HG02798 (cell line): ENCODE results near the gene NAA38.
"Not testable (repeated sequence)": the region's sequence is repeated elsewhere in the genome, so short reads cannot be mapped to it uniquely, and the experiment has no call there.

Experiments used
- ATAC-seq: cut with Tn5 transposase; IDR thresholded peaks from one replicate; pipeline ENCODE4 v1.9.1; 2021; ENCODE audit warnings: mild to moderate bottlenecking; ENCODE audit not compliant: unreplicated experiment, poor library complexity

The NAA38 gene

DNA sequence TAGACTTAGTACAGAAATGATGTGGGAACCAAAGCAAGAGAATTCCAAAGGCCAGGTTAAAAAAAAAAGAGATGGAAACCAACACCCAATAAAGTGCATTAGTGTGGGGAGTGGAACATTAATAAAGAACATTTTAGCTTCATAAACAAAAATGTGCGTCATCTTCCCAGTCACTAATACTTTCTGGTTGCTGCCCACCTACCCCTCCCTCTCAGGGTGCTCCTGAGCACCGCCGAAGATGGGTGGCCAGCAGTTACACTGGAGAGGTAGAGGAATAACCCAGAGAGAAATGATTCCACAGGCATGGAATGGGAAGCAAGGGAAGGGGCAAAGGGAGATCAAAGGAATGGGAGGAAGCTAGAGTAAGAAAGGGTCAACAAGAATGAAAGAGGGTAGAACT lies 25.3 kb upstream of the NAA38 start:
- ATAC-seq: no peak

DNA sequence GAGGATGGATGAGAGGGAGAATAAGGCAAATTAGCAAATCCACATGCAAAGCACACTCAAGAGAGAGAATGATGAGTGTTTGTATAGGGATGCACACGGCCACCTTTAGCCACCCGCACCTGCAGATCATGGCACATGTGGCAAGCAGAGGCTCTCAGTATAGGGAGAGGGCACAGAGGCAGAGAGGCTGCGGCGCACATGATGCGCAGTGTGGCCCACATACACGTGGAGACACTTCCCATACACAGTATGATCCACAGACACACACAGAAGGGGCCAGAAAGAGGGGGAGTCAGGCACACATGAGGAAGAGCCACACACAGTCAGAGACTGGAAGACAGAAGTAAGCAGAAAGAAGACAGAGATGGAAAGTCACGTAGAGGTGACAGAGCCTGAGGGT lies 24.7 kb upstream of the NAA38 start:
- ATAC-seq: no peak

DNA sequence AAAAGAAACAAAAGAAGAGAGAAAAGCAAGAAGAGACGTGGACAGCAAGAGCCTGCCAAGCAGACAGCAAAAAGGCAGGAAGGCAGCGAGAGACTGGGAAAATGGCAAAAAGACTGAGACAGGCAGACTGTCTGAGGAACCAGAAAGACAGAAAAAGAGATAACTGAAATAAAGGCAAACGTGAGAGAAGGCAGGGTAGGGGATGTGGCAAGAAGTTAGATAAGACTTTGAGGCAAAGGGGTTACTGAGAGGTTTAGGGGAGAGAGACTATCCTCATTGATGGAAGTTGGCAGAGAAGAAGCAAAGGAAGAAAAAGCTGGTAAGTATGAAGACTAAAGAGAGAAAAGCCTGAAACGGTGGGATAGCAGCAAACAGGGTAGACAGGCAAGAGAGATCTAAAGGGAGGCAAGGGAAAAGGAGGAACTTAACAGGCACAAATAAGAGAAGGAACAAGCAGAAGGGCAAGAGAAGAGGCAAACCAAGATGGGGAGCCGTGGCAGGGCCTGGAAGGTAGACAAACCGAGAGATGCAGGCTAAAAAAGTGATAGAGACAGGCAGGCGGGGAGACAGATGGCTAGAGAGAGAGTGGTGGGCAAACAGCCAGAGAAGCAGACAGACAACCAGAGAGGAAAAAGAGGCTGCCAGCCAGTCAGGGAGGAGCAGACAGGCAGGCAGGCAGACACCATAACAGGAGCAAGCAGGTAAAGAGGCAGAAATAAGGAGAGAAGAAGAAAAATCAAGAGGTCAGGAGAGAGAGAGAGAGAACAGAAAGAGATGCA lies 24.1 kb upstream of the NAA38 start:
- no peak for ATAC-seq

DNA sequence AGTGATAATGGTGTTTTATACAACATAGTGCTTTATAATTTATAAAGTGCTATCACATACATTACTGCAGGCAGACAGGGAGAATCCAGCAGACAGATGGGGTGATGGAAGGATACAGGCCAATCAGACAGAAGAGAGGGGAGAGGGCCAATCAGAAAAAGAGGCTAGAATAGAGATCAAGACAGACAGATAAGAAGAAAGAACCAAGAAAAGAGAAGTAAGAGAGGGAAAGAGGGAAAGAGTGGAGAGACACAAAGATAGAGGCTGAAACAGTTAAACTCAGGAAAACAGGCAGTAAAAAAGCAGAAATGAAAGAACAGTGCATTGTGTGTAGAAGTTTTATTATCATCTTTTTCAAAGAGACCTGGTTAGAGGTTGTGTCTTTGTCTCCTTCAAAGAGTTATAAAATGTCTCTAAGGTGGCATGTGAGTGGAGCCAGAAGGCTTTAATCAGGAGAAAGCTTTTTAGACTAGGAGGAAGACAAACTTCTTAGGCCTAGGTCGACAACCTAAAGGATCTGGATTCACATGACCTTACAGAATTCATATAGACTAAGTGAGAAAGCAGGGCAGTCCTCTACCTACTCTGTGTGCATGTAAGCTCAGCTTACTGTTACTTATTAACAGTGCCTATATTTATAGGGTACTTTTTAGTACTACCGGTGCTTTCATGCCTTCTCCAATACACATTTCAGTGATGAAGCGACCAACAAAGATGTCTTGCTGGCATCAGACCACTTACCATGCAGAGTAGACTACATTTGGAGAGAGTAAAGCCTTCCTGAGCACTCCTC lies 22.9 kb upstream of the NAA38 start:
- ATAC-seq: no peak

- no peak for ATAC-seq
Measured at GRCh38 chr17:7878234-7878633, 20.9 kb upstream of the NAA38 start.

DNA sequence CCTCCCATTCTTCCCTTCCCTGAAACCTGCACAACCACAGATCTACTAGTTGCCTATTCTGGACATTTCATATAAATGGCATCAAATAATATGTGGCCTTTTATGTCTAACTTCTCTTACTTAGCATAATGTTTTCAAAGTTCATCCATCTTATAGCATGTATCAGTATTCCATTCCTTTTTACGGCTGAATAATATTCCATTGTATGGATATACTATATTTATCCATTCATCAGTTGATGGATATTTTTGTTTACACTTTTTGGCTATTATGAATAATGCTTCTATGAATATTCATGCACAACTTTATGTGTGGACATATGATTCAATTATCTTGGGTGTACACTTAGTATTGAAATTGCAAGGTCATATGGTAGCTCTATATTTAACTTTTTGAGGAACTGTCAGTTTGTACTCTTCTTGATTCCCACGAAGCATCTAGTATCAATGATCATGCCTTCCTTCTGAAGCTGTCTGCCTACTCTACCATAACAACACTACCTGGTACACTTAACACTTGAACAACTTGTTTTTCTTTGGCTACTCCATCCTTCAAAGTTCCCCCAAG lies 18.5 kb upstream of the NAA38 start:
- ATAC-seq: no peak

- no peak for ATAC-seq
Measured at GRCh38 chr17:7873051-7873450, 15.7 kb upstream of the NAA38 start.

DNA sequence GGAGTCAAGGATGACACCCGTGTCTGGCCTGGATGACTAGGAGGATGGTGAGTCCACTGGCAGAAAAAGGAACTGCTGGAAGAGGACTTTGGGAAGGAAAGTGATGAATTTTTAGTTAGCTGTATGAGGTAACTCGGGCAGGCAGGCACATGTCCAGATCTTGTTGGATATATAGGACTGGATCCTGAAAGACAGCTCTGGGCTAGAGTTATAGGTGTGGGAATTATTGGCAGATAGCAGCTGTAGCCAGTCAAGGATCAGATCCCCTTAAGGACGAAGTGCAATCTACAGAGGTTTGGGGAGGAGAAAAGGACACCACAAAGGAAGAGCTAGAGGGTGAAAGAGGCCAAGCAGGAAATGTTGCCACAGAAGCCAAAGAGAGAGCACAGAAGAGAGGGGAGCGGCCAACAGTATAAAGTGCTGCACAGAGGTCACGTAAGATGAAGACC lies 10.5 kb upstream of the NAA38 start:
- no peak for ATAC-seq

DNA sequence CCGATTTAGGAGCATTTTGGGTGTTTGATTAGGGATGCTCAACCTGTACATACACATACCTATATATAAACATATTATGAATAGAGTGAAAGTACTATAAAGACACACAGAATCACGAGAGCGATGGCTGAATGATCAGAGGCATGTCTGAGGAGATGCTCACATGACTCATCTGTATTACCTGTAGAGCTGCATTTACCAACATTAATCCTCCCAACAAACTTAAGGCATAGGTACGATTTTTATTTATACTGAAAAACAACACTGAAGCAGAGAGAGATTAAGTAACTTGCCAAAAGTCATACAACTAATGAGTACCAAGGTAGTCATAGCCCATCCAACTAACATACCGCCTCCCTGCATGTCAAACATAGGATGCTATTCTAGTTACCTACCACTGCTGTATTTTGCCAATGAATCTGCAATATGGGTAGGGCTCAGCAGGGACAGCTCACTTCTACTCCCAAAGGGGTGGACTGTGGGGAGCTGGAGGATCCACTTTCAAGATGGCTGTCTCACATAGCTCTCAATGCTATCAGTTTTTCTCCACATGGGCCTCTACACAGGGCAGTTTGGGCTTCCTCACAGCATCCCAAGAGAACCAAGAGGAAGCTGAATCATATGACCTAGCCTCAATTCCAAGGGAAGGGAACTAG lies 7.8 kb upstream of the NAA38 start:
- ATAC-seq: no peak

DNA sequence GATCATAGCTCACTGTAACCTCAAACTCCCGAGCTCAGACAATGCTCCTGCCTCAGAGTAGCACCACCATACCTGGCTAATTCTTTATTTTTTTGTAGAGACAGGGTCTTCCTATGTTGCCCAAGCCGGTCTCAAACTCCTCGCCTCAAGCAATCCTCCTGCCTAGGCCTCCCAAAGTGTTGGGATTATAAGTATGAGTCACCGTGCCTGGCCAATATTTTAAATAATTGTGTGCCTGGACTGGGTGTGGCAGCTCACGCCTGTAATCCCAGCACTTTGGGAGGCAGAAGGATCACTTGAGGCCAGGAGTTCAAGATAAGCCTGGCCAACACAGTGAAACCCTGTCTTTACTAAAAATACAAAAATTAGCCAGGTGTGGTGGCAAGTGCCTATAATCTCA lies 7.0 kb upstream of the NAA38 start:
- not testable (repeated sequence) for ATAC-seq

DNA sequence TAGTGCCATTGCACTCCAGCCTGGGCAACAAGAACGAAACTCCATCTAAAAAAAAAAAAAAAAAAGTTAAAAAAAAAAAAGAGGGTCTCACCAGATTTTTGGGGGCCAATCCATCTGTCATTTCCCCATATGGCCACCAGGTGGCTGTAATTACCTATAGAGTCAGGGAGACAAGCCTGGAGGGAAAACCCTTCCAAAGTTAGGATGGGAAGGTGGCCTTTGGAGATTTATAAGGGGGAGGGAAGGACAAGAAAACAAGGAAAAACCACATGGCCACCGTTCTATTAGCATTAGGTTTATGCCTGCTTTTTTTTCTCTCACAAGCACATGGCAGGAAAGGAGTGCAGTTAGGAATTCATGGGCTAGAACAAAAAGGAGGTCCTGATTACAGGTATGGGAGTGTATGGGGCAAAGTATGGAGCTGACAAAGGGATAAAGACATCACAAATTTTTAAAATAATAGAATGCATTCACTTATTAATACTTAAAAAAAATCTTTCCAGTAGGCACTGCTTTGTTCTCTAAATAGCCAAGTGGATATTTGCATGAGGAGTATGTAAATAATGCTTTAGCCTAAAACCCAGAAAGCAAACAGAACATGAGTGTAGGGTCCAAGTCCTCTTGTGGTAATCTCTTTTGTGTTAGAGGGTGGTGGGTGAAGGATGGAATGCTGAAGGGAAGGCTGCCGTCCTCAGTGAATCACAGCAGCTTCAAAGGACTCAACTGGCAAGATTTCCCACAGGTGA lies 5.5 kb upstream of the NAA38 start:
- no peak for ATAC-seq

DNA sequence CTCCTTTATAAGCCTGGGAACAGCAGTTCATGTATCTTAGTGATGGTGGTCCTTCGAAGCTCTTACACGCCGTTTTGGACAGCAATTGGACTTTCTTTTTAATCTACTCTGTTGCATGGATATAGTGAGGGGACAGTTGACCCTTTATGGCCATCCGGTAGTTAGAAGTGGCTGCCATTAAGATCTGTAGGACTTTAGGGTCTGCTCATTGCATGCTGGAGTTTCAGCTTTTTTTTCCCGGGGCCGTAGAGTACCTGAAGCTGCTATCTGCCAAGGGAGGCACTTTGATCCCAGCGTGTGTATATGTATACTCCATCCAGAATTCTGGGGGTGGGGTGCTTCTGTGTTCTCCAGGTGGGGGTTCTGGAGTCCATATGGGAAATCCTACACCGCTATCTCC lies 1.7 kb upstream of the NAA38 start:
- ATAC-seq: no peak

DNA sequence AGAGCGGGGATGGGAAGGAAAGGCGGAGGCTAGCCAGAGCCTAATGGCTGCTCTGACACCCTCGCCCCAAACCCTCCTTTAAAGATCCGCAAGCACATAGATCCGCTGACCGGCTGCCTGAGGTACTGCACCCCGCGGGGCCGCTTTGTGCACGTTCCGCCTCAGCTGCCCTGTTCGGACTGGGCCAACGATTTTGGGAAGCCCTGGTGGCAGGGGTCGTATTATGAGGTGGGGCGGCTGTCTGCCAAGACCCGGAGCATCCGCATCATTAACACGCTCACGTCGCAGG lies 1.1 kb upstream of the NAA38 start:
- ATAC-seq: no peak

- peak; percentile 46 for ATAC-seq
Measured at GRCh38 chr17:7857713-7858521, 558 bp upstream of the NAA38 start, which contains the start of gene CYB5D1. Gene CYB5D1 (plus strand): TSS chr17:7858003. CDS start chr17:7858135, 132 bp downstream.

DNA sequence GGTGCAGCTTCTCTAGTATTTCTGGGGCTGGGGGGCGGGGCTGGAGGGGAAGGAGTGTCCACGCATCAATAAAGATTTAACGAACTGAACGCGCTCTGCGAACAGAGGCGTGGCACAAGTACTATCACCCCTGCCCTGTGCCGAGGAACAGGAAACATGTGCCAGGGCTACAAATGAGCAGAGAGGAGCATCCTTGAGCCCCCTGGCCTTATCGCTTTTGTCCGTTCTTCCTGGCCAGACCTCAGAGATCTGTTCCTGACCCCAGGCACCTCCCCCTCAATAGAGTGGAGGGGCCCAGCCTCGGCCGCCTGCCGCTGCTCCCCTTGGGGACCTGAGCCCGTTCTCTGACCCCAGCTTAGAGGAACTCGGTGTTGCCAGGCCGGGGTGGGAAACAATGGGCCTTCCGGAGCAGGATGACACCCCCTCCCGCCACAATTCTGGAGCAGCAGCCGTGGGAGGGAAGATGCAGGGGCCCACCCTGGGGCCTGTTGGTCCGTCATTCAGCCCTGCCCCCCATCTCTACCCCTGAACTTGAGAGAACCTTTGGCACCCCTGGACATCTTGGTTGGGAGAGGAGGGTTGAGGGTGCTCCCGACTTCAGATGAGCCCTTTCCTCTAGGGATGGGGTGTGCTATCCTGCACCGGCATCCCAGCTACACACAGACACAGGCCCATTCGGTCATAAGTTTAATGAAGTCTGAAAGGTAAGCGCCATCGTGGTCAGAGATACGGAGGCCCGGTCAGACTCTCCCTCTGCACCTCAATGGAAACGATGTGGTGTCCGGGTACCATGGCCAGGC lies 1.1 kb downstream of the NAA38 start:
- no peak for ATAC-seq

DNA sequence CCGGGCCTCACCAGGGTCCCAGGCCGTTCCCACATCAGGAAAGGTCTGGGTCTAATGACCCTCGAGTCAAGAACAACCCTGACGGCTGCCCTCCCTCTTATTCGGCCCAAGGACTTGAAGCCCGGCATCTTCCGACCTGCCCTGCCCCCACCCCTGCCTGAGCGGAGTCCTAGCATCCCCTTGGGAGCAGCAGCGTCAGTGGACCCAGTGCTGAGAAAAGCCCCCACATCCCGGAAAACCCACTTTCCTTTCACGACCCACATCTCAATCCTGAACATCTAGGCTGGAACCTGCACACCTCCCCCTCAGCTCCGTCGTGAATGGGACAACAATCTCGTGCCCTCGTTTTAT lies 1.7 kb downstream of the NAA38 start:
- no peak for ATAC-seq

DNA sequence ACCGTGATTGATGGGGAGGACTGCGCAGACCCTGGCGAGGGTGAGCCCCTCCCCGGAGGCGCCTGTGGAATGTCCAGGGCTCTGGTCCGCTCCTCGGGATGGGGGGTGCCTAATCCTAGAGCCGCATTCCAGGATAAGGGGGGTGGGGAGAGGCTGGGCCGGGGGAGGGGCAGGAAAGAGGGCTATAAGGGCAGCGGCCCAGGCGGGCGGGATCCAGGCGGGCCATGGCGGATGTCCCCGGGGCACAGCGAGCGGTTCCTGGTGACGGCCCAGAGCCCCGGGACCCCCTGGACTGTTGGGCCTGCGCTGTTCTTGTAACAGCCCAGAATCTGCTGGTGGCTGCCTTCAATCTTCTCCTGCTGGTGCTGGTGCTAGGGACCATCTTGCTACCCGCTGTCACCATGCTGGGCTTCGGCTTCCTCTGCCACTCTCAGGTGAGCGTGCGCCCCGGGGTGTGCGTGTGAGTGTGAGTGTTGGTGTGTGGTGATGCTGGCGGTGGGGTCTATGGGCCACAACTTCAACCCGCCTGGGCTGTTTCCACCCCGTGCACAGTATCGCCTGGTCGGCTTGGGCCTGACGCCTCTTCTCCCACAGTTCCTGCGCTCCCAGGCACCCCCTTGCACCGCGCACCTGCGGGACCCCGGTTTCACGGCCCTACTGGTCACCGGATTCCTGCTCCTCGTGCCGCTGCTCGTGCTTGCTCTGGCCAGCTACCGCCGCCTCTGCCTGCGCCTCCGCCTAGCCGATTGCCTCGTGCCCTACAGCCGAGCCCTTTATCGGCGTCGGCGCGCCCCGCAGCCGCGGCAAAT lies 2.3 kb downstream of the NAA38 start, which contains the start of gene TMEM88:
Gene TMEM88 (plus strand): TSS at position 216 of the 809 bp plus-strand sequence. CDS start 9 bp downstream, at position 225.
- ATAC-seq: no peak
